Hematopoietic multipotent progenitor cell treated with erythropoietin and hydrocortisone succinate and interleukin-3 and kit ligand, for 4 days (in vitro differentiated cells): ENCODE data around the gene FAM219B.
"Not testable (repeated sequence)": the region's sequence is repeated elsewhere in the genome, so short reads cannot be mapped to it uniquely, and the experiment has no call there.

Source experiments
- DNase-seq: peaks from one replicate; pipeline ENCODE4 v3.0.0-alpha.2; 2015

FAM219B gene, protein sequence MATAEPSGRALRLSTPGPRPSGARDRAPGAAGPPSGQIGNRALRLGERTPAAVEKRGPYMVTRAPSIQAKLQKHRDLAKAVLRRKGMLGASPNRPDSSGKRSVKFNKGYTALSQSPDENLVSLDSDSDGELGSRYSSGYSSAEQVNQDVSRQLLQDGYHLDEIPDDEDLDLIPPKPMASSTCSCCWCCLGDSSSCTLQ

DNA sequence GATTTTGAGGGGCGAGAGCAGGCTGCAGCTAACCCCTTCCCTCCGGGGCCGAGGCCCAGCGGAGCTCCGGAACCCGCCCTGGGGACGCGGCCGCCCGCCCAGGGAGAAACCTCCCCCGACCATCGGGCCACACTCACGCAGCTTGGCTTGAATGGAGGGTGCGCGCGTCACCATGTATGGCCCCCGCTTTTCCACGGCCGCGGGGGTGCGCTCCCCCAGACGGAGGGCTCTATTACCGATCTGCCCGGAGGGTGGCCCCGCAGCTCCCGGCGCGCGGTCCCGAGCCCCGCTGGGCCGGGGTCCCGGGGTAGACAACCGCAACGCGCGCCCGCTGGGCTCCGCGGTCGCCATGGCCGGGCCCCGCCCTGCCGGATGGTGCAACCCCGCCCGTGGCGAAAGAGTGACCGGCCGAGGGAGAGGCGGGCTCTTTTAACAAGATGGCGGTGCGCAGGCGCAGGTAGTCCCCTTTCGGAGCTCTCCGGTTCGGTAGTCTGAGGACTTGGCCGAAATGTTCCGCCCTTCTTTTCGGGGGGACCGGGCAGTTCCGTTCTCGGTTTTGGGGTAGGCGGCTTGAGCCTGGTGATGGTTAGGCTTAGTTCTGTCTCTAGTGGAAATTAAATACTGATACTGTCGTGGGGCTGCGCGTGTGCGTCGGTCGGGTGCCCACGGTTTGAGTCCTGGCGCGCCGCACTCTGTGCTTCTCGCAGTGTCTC, at the start of gene FAM219B:
Gene FAM219B, minus strand, starts transcription at position 402 of the 713 bp plus-strand sequence. Its CDS starts 51 bp downstream, at position 351.
- peak; percentile 96 for DNase-seq

DNA sequence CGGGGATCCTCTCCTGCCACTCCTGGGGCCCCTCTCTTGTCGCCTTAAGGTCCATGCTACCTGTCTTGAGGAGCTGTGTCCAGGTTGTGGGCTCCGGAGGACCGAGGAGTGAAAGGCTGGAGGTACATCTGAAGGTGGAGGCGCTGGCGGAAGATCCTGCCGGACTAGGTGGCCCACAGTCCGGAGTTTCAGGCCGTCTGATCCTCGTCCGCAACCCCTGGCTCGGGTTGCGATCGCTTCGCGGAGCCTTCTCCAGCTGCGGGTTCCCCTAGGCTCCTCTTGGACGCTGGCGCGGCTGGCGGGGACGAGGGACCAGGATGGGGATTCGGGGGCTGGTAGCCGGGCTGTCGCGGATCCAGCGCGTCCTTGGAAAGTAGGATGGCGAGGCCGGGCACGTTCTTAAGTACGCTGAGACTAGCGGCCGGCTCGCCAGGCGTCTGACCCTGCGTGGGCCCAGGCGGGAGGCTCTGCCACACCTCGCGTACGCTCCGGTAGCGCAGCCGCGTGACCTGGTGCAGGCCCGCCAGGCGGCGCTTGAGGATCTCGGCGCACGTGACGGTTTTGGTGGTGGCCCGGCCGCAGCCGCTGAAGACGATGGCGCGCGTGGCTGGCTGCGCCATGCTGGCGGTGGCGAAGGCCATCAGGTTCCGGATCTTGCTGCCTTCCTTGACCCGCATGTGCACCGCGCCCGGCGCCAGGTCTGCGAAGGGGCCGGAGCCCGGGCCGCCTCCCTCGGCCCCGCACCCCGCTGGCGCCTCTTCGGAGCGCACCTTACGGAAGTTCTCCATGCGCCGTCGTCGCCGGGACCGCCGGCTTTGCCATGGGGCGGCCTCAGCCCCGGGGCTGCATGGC, 49.4 kb upstream of the FAM219B start:
- peak; percentile 84 for DNase-seq

DNA sequence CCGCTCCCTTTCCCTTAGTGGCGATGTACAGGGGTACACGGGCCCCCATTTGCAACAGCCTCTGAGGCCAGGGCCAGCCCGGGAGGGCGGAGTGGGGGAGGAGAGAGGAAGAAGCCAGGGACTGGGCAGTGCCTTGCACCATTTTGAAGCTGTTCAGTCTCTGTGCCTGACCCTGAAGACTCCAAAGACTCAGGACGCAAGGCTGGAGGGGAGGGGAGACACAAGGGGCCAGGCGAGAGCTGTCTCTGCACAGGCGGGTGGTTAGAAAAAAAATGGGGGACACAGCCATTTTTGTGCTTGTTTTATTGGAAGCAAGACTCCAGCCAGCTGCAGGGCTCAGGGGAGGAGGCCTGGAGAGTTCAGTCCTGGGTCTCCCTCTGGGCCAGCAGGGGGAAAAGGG, 48.4 kb upstream of the FAM219B start:
- no peak for DNase-seq

DNA sequence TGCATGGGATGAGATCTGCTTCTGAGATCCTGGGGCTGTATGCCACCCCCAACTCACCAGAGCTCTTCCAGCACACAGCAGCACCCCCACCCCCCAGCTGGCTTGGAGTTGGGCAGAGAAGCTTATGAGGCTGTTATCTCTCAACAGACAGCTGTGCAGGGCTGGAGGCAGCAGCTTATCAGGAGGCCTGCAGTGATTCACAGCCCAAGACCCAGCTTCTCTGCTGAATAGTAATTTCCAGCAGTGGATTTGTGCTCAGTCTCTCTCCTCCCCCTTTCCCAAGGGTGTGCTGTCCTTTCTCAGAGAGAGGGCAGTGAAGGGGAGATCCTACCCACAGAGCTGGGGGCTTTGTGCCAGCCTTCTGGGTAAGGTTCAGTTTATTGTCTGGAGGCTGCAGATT, 47.9 kb upstream of the FAM219B start:
- peak; percentile 97 for DNase-seq

DNA sequence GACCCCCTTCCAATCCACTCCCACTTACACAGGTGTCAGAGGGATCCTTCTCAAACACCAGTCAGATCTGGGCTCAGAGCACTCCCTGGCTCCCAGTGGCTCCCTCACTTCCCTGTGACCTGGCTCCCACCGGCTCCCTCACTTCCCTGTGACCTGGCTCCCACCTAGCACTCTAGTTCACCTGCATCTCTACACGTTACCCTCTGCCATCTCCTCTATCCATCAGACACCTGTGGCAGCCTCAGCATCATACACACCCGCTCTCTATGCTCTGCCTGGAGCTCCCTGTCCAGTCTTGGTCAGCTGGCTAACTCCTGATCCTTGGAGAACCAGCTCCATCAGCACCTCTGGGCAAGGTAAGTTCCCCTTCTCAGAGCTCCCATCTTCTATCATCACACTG, 44.4 kb upstream of the FAM219B start:
- no peak for DNase-seq

DNA sequence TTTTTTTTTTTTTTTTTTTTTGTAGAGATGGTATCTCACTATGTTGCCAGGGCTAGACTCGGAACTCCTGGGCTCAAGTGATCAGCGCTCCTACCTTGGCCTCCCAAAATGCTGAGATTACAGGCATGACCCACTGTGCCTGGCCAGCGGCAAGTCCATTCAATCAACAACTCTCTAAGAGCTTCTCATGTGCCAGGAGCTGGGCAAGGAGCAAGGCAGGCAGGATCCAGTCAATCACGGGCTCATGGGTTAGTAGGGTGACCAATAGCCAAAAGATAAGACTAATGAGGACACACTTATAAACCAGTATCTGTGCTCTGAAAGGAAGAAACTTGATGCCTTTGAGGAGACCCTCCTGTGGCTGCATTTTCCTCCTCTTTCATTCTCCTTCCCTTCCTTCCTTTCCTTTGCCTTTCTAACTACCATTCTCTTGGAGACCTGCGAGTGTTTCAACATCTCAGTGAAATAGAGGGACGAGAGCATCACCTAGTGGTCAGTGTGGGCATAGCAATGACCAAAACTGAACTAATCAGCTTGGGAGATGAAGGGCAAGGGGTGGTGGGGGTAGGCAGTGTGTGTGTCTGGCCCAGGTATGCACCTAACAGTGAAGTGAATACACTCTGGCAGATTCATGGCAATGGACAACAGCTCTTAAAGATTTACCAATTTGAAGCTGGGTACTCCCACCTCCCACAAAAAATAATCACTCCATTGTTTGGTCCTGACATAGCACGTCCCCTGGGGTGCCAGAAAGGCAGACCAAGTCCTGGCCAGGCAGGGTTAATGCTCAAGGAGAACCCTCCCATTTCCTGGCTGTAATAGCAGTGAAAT, 43.6 kb upstream of the FAM219B start:
- peak; percentile 89 for DNase-seq

DNA sequence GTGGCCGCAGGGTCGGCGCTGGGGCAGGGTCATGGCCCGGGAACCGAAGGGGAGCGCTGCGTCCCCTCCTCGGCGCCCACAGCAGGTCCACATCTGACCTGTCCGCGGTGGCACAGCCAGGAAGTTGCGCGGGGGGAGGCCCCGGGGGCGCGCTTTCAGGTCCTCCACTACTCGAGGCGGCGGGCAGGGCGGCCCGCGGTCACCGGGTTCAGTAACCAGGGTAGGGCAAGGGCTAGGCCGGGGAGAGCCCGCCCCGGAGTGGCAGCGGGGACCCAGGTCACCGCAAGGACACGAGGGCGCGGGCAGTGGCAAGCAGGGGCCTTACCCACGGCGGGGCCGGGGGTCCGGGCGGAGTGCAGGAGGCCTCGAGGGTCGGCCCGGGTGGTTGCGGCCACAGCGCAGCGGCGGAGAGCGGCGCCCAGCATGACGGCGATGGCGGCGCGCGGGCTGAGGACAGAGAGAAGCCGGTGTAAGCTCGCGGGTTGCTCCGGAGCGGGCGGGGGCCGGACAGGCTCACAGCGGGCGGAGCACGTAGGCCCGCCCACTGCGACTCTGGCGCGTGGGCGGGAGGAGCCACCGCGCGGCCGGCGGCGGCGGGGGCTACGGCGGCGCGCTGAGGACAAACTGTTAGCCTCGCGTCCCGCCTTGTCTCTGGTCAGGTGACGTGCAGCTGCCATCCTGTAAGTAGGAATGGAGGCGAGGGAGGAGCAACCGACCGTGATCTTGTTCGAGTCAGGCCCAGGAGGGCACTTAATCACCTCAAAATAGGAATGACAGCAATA, 31.1 kb upstream of the FAM219B start, which contains the start of gene COX5A:
Gene COX5A, minus strand, starts transcription at position 484 of the 782 bp plus-strand sequence. Its CDS starts 59 bp downstream, at position 425.
- DNase-seq: peak; percentile 98

DNA sequence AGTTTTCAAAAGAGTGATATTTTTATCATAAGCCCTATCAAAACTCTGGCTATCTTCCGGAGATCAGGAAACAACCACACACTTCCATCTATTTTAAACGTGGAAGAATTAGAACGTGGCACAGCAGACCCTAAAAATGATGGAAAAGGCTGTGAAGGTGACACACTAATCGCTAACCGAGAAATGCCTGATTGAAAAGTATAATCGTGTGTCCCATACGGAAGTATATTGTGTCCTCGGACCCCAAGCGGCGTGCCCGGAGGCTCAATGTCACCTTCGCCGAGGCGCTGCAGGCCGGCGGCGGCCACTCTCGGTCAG, 30.6 kb upstream of the FAM219B start:
- peak; percentile 67 for DNase-seq

DNA sequence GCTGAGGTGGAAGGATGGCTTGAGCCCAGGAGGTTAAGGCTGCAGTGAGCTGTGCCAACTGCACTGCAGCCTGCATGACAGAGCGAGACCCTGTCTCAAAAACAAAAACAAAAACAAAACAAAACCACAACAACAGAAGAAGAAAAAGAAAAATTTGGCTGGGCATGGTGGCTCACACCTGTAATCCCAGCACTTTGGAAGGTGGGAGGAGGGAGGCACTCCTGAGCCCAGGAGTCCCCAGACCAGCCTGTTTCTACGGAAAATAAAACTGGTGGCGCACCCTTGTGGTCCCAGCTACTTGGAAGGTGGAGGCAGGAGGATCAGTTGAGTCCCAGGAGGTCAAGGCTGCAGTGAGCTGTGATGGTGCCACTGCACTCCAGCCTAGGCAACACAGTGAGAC, 28.5 kb upstream of the FAM219B start:
- peak; percentile 36 for DNase-seq

DNA sequence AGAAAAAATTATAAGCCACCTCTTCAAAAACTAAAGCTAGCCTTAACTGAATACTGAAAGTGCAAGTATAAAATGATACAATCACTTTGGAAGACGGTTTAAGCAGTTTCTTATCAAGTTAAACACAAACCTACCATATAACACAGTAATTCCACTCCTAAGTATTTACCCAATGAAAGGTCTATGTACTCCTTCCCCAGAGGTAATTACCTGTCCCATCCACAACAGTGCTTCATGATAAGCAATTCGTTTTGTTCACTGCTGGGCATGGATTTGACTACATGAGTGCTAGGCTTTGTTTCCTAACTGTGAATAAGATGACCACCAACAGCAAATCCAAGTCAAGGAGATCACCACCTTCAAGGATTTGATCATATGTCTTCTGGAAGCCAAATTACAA, 26.9 kb upstream of the FAM219B start:
- DNase-seq: no peak

DNA sequence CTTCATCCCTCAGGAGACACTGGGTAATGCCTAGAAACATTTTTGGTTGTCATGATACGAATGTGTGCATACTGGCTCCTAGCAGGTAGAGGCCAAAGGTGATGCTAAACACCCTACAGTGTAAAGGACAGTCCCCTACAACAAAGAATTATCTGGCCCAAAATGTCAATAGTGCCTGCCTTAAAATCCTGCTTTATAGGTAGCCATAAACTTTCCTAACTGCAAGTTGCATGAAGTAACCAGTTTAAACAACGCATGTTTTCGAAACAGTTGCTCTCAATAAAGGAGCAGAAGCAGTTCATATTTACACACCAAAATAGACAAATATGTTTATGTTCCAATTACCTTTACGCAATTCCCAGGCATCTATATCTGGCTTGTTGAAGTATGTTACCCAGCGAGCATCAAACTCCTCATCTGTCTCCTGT, 22.1 kb upstream of the FAM219B start:
- no peak for DNase-seq

DNA sequence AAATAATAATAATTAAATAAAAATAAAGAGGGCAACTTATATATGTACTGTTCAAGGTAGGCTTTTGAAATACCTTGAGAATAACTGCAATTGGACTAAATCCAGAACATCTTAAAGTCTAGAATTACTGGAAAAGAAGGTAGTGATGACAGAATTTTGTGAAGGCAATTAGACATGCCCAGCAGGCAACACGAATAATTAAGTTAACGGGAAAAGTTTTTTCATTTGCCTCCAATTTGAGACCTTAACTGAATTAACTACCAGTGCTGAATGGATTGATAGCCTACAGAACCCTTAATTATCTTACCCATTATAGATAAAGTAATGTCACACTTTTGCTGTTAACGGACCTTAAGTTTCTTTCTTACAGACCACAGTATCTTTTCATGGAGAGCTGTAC, 17.9 kb upstream of the FAM219B start:
- DNase-seq: no peak

DNA sequence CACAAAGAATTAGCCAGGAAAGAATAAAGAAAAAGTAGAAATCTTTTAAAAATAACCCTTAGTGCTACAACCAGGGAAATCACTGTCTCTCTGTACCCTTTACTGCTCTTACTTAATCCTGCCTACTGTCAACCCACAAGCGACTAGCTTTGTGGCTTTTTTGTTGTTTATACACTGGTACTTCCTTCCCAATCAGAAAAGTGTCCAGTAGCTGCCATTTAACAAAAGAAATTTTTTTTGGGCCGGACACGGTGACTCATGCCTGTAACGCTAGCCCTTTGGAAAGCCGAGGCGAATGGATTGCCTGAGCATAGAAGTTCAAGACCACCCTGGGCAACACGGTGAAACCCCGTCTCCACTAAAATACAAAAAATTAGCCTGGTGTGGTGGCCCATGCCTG, 13.8 kb upstream of the FAM219B start:
- DNase-seq: no peak

DNA sequence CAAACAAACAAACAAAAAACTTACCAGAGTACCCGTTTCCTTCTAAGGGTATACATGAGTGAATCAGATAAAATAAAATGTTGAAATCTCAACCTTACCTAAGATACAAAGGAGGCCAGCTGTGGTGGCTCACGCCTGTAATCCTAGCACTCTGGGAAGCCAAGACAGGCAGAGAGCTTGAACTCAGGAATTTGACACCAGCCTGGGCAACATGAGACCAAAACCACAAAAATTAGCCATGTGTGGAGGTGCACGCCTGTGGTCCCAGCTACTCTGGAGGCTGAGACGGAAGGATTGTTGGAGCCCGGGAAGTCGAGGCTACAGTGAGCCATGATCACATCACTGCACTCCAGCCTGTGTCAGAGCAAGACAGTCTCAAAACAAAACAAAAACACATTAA, 11.0 kb upstream of the FAM219B start:
- DNase-seq: no peak

DNA sequence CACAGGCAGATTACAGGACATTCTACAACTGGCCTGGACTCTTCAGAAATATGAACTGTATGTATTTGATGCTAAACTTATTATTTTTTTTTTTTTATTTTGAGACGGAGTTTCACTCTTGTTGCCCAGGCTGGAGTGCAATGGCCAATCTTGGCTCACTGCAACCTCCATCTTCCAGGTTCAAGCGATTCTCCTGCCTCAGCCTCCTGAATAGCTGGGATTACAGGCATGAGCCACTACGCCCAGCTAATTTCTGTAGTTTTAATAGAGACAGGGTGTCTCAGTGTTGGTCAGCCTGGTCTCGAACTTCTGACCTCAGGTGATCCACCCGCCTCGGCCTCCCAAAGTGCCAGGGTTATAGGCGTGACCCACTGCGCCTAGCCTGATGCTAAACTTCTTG, 7.1 kb upstream of the FAM219B start:
- DNase-seq: not testable (repeated sequence)

DNA sequence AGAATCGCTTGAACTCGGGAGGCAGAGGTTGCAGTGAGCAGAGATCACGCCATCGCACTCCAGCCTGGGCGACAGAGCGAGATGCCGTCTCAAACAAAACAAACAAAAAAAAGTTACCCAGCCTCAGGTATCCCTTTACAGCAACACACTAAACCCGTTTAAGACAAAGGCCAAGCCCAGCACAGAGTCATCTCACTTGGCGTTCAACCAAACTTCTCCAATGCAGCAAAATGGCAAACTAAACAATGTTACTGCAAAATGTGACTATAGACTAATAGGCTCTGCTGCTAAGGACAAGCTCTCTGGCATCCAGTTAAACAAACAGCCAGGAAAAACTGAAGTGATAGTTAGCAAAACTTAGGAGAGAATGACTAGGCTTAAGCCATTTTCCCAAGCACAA, 6.4 kb upstream of the FAM219B start:
- no peak for DNase-seq

DNA sequence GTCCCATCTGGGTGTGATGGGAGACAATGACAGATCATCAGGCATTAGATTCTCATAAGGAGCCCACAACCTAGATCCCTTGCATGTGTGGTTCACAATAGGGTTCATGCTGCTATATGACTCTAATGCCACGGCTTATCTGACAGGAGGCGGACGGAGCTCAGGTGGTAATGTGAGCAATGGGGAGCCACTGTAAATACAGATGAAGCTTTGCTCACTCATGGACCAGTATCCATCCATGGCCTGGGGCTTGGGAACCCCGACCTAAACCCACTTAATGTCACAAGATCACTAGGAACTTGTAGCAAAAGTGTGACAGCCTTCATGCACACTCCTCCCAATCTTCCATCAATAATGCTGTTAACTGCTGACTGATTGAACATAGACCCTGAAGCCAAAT, 2.0 kb upstream of the FAM219B start:
- DNase-seq: no peak

DNA sequence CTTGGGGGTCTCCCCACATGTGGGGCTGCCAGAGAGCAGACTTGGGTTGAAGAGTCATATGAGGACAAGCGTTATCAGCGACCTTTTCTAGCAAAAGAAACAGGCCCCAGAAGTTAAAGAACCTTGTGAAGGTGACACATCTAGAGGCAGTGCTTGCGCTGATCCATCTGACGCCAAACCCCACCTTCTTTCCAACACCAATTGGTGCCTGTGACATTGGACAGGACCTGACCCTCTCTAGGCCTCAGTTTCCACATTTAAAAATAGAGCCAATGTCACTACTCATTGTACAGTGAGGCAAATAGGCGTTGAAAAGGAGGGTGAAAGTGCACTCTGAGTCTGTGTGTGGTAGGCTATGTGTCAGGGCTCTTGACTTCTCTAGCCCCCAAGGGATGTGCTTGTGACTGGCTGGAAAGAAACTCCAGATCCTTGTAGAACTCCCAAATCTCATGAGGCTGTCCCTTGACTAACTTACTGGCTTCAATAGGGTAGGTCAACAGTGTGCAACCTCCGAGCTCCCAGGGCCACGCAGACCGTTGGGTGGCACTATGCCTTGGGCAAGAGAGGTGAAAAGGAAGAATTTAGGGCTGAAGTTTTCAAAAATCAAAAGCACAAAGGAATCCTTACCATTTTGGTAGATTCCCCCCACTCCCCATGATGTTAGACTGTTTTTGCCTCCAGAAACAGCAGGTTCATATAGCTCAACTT, 666 bp upstream of the FAM219B start:
- no peak for DNase-seq

DNA sequence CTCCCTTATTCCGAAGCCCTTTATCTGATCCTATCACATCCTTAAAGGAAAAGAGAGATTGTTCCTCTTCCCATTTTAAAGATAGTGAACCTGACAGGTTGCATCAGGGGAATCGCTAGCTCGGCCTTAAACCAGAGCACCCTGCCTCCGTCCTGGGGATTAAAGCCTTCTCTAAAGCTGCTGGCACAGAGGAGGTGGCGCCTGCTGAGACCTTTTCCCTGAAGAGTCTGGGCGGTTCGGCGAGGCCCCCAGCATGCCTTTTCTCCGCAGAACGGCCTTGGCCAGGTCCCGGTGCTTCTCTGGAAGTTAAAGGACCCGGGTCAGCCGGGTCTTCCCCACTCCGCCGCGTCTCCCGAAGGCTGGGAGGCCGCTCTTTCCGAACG, 593 bp downstream of the FAM219B start:
- peak; percentile 56 for DNase-seq

DNA sequence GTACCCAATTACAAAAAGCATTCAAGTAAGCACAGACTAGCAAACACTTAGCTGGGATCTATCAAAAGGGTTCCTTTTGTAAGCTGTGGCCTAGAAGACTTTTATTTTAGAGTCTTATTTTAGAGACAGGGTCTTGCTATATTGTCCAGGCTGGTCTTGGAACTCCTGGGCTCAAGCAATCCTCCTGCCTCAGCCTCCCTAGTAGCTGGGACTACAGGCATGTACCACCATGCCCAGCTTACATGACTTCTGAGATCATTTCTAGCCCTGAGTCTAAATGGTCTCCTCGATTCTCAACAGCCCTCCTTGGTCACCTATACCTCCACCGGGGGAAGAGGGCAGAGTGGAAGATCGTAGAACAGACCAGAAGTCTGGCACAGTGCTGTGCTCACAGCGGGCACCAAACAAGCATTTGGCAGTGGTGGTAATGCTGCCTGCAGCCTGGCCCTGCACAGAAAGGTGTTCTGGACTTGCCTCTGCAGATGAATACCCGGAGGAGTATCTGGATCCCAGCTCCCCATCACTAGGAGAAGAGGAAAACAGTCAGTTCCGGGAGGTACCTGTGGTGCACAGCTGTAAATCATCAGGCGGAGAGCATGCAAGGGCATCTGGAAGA, 2.4 kb downstream of the FAM219B start:
- no peak for DNase-seq

DNA sequence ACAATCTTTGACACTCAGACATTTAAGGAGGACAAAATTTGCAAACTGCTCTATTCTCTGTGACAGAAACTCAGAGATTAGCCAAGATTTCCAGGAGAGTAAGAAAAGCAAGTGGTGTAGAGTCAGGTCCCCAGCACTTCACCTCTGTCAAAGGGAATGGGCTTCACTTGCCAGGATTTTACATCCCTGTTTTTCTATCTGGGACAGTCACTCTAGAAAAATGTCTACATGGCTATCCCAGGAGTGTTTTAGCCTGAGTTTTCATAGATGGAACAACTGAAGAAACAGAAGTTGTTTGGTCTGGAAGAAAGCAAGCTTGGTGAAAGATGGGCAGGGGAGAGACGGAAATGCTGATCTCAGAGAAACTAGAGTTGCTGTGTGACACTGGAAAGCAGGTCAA, 3.0 kb downstream of the FAM219B start:
- DNase-seq: no peak
